ENCODE measurements around the gene TMBIM1. TPM values are rescaled to one million over a fixed set of nuclear protein-coding genes. Genes with fewer than 3 reads are reported as not detected.

TMBIM1 gene
- total and polyA plus RNA-seq, 2 donors (not counting 3 experiments of a cell fraction or from before 2014, with no cell fraction given) = 141 to 229 TPM

GRCh38 chr2:218271487-218271797, 20.9 kb downstream of the TMBIM1 start:
- intact Hi-C loops (cut with micrococcal nuclease) (loop anchor here (2.0 to 5.0 kb wide), 2 partner anchors 51 to 376 kb away; no protein-coding TSS in a partner anchor), dilution Hi-C loops (cut with MboI; ENCODE audit: extremely low pct_ligation_motif_present, low sequenced_read_pairs) (no loop called here)
- H3K27me3 ChIP-seq (ENCODE audit: control insufficient read depth in 2 of 2, insufficient read depth in 2 of 2, low read length in 2 of 2) = no peaks in the 10 kb centered on the region
- no peaks in the 10 kb centered on the region for H4K20me1 ChIP-seq (replicated peaks; ENCODE audit: control insufficient read depth, extremely low read depth, insufficient read depth, low read length)
- CTCF ChIA-PET = interaction anchor here (0.7 to 7.0 kb wide), 12 partner anchors 14 to 576 kb away, joined by 3 to 99 read pairs (median 8); partner anchors contain the start of genes CATIP, CTDSP1 and TMBIM1
- no peak overlapping the region for H3K27ac ChIP-seq (ENCODE audit: insufficient read depth, low read depth, low read length)
- no peak overlapping the region for H3K9ac ChIP-seq (replicated peaks; ENCODE audit: extremely low read depth, insufficient read depth, low read length)
- peak overlapping the region; percentile 93 for H3K4me2 ChIP-seq (ENCODE audit: insufficient read depth, low read length)
- no peaks in the 10 kb centered on the region for H3K9me1 ChIP-seq (replicated peaks; ENCODE audit: control insufficient read depth, extremely low read depth, insufficient read depth, low read length)
- BruUV-seq (replicated peaks) = no TSS peak
- no peak overlapping the region for H2AFZ ChIP-seq (ENCODE audit: low read depth, low read length)
- no peak for FAIRE-seq
- H3K4me3 ChIP-seq (replicated peaks in 1 of 3; ENCODE audit: insufficient read depth in 1 of 3, low read depth in 1 of 3, low read length in 3 of 3) = peak overlapping the region in 1 of 3 experiments; percentile 45
- H3K4me1 ChIP-seq (ENCODE audit: control insufficient read depth, extremely low read depth, insufficient read depth, low read length) = peaks cover 19% of the 10 kb centered on the region
- TF ChIP-seq MYC (IDR thresholded peaks at IDR 0.05; ENCODE audit: low read depth, low read length) (no peak), MAX (IDR thresholded peaks at IDR 0.05; ENCODE audit: insufficient read depth, insufficient read length) (no peak), EZH2 (IDR thresholded peaks at IDR 0.05; ENCODE audit: borderline replicate concordance, low read depth, low read length, severe bottlenecking) (no peak), POLR2AphosphoS5 (IDR thresholded peaks at IDR 0.05; ENCODE audit: insufficient read depth, low read depth, low read length) (no peak), GATA2 (IDR thresholded peaks at IDR 0.05; ENCODE audit: insufficient read depth, insufficient read length, low read depth, low read length) (no peak), CTCF (IDR thresholded peaks at IDR 0.05; ENCODE audit: extremely low read depth in 1 of 2, insufficient read depth in 1 of 2, low read depth in 1 of 2, low read length in 2 of 2) (no peak)
- H3K36me3 ChIP-seq (ENCODE audit: control insufficient read depth in 2 of 2, extremely low read depth in 1 of 2, insufficient read depth in 2 of 2, low read length in 2 of 2) = peaks cover 14 to 40% of the 10 kb centered on the region in 2 experiments
- no peak for DNase-seq (ENCODE audit: low read depth, low spot score)
- POLR2A ChIA-PET = interaction anchor here (1.1 to 1.4 kb wide), 2 partner anchors 11 to 16 kb away, joined by 3 to 5 read pairs; no protein-coding TSS in a partner anchor
- peaks cover 7% of the 10 kb centered on the region for H3K79me2 ChIP-seq (ENCODE audit: control insufficient read depth, insufficient read depth, low read length)
- H3K9me3 ChIP-seq (replicated peaks; ENCODE audit: control insufficient read depth, insufficient read depth, low read length) = no peaks in the 10 kb centered on the region
